GM23338 (cell line): ENCODE measurements around the gene JAKMIP2. TPM values are rescaled to one million over a fixed set of nuclear protein-coding genes. Genes with fewer than 3 reads are reported as not detected.

Experiments used
- ATAC-seq: fragments of 200-7000 bp; cut with Tn5 transposase; 3 replicates; pipeline ENCODE4 v1.9.1; 2020
- DNase-seq: peaks from one replicate; pipeline ENCODE4 v3.0.0-alpha.2; 2015; ENCODE audit warnings: low spot score
- H2AFZ ChIP-seq: fragments of 200-600 bp; sonication (generic); 2 replicates; pipeline ENCODE4 v1.8.0; 2016; ENCODE audit warnings: antibody characterized with exemption, mild to moderate bottlenecking, moderate library complexity
- H3F3A ChIP-seq: fragments of 200-600 bp; sonication (generic); replicated peaks from 2 replicates; pipeline ENCODE4 v1.8.0; 2017; ENCODE audit warnings: antibody characterized with exemption, mixed run types, low read depth
- H3K27ac ChIP-seq: fragments of 200-600 bp; sonication (generic); 2 replicates; pipeline ENCODE4 v1.6.1; 2016; ENCODE audit warnings: low read depth
- H3K27me3 ChIP-seq: fragments of 200-600 bp; sonication (generic); 2 replicates; pipeline ENCODE4 v1.8.0; 2016; ENCODE audit warnings: mild to moderate bottlenecking, mixed run types, moderate library complexity; ENCODE audit not compliant: insufficient read depth
- H3K36me3 ChIP-seq: fragments of 200-600 bp; sonication (generic); 2 replicates; pipeline ENCODE4 v1.8.0; 2016; ENCODE audit warnings: mild to moderate bottlenecking; ENCODE audit not compliant: insufficient read depth
- H3K4me1 ChIP-seq: fragments of 200-600 bp; sonication (generic); 2 replicates; pipeline ENCODE4 v1.8.0; 2016; ENCODE audit warnings: mild to moderate bottlenecking, moderate library complexity; ENCODE audit not compliant: insufficient read depth
- H3K4me2 ChIP-seq: fragments of 200-600 bp; sonication (generic); 2 replicates; pipeline ENCODE4 v1.7.1; 2017; ENCODE audit warnings: mixed run types
- H3K4me3 ChIP-seq: fragments of 200-600 bp; sonication (generic); 2 replicates; pipeline ENCODE4 v1.6.1; 2016; ENCODE audit warnings: mixed run types
- H3K79me2 ChIP-seq: fragments of 200-600 bp; sonication (generic); replicated peaks from 2 replicates; pipeline ENCODE4 v1.8.0; 2017; ENCODE audit warnings: mild to moderate bottlenecking; ENCODE audit not compliant: insufficient read depth
- H3K9me2 ChIP-seq: fragments of 200-600 bp; sonication (generic); 2 replicates; pipeline ENCODE4 v1.8.0; 2017; ENCODE audit not compliant: insufficient read depth
- H4K20me1 ChIP-seq: fragments of 200-600 bp; sonication (generic); replicated peaks from 2 replicates; pipeline ENCODE4 v1.8.0; 2017; ENCODE audit warnings: mild to moderate bottlenecking; ENCODE audit not compliant: insufficient read depth
- H3K27ac Mint-ChIP-seq: 2 replicates; pipeline ENCODE4 v1.8.0; 2020; ENCODE audit warnings: inconsistent platforms, mild to moderate bottlenecking, moderate library complexity, mixed read lengths
- H3K27me3 Mint-ChIP-seq: 3 replicates; pipeline ENCODE4 v1.8.0; 2022; ENCODE audit warnings: low read depth, mild to moderate bottlenecking, moderate library complexity, mixed read lengths, inconsistent platforms; ENCODE audit not compliant: insufficient read depth, poor library complexity
- H3K36me3 Mint-ChIP-seq: 3 replicates; pipeline ENCODE4 v1.8.0; 2021; ENCODE audit warnings: low read depth, mild to moderate bottlenecking, inconsistent platforms, moderate library complexity, mixed read lengths
- H3K4me1 Mint-ChIP-seq: 3 replicates; pipeline ENCODE4 v1.8.0; 2020; ENCODE audit warnings: mild to moderate bottlenecking, inconsistent platforms, mixed read lengths
- H3K4me3 Mint-ChIP-seq: 3 replicates; pipeline ENCODE4 v1.8.0; 2021; ENCODE audit warnings: moderate library complexity, mild to moderate bottlenecking, inconsistent platforms, mixed read lengths
- H3K9me3 Mint-ChIP-seq: 3 replicates; pipeline ENCODE4 v1.8.0; 2020; ENCODE audit warnings: moderate library complexity, mild to moderate bottlenecking, inconsistent platforms, mixed read lengths
- CREB1 ChIP-seq: fragments of 250-450 bp; sonication (Bioruptor Pico); IDR thresholded peaks from 2 replicates; pipeline ENCODE4 v1.5.0; 2020; ENCODE audit warnings: low read depth, mild to moderate bottlenecking, moderate library complexity
- EZH2 ChIP-seq: fragments of 200-600 bp; sonication (generic); IDR thresholded peaks from one replicate; pipeline ENCODE4 v1.8.0; 2017; ENCODE audit warnings: antibody characterized with exemption, mild to moderate bottlenecking, low read depth; ENCODE audit not compliant: unreplicated experiment
- EZH2phosphoT487 ChIP-seq: fragments of 200-600 bp; sonication (generic); IDR thresholded peaks from one replicate; pipeline ENCODE4 v1.8.1; 2018; ENCODE audit warnings: antibody characterized with exemption; ENCODE audit not compliant: unreplicated experiment
- JUNB ChIP-seq: IDR thresholded peaks from one replicate; pipeline ENCODE4 v1.6.1; 2016; ENCODE audit warnings: antibody characterized with exemption; ENCODE audit not compliant: unreplicated experiment
- POLR2AphosphoS5 ChIP-seq: IDR thresholded peaks from 2 replicates; pipeline ENCODE4 v1.6.1; 2016; ENCODE audit warnings: antibody characterized with exemption, low read depth
- STAT1 ChIP-seq: IDR thresholded peaks from one replicate; pipeline ENCODE4 v1.6.1; 2016; ENCODE audit warnings: antibody characterized with exemption; ENCODE audit not compliant: unreplicated experiment
- ZNF114 ChIP-seq: fragments of 250-450 bp; sonication (Bioruptor Pico); IDR thresholded peaks from 2 replicates; pipeline ENCODE4 v1.5.0; 2020; ENCODE audit warnings: mild to moderate bottlenecking, moderate library complexity
- ZNF331 ChIP-seq: fragments of 250-450 bp; sonication (Bioruptor Pico); IDR thresholded peaks from 2 replicates; pipeline ENCODE4 v1.5.0; 2020; ENCODE audit warnings: low read depth, mild to moderate bottlenecking, moderate library complexity
- polyA plus RNA-seq: library from polyadenylated mRNA; unstranded; fragments of >200 nt; fragmentation: Nextera tagmentation; extraction: Ambion mirVana; gene quantifications from 2 replicates; pipeline ENCODE4 v1.2.1, GENCODE V29; 2016
- total RNA-seq: library from RNA; depleted of rRNA; stranded (reverse); fragments of >200 nt; shearing (Covaris generic); gene quantifications from 2 replicates; pipeline ENCODE4 v1.2.3, GENCODE V29; 2014
- TF ChIP-seq, protein P1 (sequence below), 2 experiments: fragments of 200-600 bp in 1 of 2; sonication (generic) in 1 of 2; conservative IDR thresholded peaks; 2 replicates each; pipeline versions ENCODE4 v1.5.1 to v1.6.1; 2016 to 2017; ENCODE audit warnings: antibody characterized with exemption in 2 of 2, low read depth in 2 of 2, mild to moderate bottlenecking in 2 of 2, moderate library complexity in 1 of 2
- TF ChIP-seq, protein P2 (sequence below): fragments of 250-450 bp; sonication (Bioruptor Pico); IDR thresholded peaks from 2 replicates; pipeline ENCODE4 v1.5.0; 2020; ENCODE audit warnings: mild to moderate bottlenecking, moderate library complexity
- TF ChIP-seq, protein P3 (sequence below): IDR thresholded peaks from 2 replicates; pipeline ENCODE4 v1.6.1; 2016; ENCODE audit warnings: antibody characterized with exemption

Gene JAKMIP2
- total and polyA plus RNA-seq, 2 experiments from 2014 or later: 20.5 to 27.2 TPM

DNA sequence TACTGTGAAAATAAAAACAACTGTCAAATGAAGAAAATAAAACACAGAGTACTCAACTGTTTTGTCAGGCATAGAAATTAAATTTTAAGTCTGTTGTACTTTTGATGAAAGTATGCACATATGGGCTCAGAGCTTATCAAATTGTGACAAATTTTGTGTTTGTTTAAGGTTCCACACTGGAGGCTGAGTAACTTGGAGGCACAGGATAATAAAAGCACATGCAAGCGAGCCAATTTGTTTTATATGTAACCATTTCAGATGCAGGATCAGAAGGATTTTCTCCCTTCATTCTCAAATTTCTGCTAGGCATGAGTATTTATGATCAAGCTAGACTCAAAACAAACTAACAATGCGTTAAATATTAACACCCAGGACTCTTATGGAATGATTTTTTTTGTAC lies 87.8 kb downstream of the JAKMIP2 start (continued):
- TF ChIP-seq STAT1: no peak
- TF ChIP-seq CREB1 (CRISPR knock-in tag): no peak
- TF ChIP-seq, protein P1, sequence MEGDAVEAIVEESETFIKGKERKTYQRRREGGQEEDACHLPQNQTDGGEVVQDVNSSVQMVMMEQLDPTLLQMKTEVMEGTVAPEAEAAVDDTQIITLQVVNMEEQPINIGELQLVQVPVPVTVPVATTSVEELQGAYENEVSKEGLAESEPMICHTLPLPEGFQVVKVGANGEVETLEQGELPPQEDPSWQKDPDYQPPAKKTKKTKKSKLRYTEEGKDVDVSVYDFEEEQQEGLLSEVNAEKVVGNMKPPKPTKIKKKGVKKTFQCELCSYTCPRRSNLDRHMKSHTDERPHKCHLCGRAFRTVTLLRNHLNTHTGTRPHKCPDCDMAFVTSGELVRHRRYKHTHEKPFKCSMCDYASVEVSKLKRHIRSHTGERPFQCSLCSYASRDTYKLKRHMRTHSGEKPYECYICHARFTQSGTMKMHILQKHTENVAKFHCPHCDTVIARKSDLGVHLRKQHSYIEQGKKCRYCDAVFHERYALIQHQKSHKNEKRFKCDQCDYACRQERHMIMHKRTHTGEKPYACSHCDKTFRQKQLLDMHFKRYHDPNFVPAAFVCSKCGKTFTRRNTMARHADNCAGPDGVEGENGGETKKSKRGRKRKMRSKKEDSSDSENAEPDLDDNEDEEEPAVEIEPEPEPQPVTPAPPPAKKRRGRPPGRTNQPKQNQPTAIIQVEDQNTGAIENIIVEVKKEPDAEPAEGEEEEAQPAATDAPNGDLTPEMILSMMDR (conservative IDR thresholded peaks at IDR 0.05; ENCODE audit: low read depth in 2 of 2): no peak
- TF ChIP-seq EZH2: no peak
- no peak for TF ChIP-seq ZNF331 (CRISPR knock-in tag)
- TF ChIP-seq, protein P2, sequence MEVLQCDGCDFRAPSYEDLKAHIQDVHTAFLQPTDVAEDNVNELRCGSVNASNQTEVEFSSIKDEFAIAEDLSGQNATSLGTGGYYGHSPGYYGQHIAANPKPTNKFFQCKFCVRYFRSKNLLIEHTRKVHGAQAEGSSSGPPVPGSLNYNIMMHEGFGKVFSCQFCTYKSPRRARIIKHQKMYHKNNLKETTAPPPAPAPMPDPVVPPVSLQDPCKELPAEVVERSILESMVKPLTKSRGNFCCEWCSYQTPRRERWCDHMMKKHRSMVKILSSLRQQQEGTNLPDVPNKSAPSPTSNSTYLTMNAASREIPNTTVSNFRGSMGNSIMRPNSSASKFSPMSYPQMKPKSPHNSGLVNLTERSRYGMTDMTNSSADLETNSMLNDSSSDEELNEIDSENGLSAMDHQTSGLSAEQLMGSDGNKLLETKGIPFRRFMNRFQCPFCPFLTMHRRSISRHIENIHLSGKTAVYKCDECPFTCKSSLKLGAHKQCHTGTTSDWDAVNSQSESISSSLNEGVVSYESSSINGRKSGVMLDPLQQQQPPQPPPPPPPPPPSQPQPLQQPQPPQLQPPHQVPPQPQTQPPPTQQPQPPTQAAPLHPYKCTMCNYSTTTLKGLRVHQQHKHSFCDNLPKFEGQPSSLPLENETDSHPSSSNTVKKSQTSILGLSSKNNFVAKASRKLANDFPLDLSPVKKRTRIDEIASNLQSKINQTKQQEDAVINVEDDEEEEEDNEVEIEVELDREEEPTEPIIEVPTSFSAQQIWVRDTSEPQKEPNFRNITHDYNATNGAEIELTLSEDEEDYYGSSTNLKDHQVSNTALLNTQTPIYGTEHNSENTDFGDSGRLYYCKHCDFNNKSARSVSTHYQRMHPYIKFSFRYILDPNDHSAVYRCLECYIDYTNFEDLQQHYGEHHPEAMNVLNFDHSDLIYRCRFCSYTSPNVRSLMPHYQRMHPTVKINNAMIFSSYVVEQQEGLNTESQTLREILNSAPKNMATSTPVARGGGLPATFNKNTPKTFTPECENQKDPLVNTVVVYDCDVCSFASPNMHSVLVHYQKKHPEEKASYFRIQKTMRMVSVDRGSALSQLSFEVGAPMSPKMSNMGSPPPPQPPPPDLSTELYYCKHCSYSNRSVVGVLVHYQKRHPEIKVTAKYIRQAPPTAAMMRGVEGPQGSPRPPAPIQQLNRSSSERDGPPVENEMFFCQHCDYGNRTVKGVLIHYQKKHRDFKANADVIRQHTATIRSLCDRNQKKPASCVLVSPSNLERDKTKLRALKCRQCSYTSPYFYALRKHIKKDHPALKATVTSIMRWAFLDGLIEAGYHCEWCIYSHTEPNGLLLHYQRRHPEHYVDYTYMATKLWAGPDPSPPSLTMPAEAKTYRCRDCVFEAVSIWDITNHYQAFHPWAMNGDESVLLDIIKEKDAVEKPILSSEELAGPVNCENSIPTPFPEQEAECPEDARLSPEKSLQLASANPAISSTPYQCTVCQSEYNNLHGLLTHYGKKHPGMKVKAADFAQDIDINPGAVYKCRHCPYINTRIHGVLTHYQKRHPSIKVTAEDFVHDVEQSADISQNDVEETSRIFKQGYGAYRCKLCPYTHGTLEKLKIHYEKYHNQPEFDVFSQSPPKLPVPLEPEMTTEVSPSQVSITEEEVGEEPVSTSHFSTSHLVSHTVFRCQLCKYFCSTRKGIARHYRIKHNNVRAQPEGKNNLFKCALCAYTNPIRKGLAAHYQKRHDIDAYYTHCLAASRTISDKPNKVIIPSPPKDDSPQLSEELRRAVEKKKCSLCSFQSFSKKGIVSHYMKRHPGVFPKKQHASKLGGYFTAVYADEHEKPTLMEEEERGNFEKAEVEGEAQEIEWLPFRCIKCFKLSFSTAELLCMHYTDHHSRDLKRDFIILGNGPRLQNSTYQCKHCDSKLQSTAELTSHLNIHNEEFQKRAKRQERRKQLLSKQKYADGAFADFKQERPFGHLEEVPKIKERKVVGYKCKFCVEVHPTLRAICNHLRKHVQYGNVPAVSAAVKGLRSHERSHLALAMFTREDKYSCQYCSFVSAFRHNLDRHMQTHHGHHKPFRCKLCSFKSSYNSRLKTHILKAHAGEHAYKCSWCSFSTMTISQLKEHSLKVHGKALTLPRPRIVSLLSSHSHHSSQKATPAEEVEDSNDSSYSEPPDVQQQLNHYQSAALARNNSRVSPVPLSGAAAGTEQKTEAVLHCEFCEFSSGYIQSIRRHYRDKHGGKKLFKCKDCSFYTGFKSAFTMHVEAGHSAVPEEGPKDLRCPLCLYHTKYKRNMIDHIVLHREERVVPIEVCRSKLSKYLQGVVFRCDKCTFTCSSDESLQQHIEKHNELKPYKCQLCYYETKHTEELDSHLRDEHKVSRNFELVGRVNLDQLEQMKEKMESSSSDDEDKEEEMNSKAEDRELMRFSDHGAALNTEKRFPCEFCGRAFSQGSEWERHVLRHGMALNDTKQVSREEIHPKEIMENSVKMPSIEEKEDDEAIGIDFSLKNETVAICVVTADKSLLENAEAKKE (CRISPR knock-in tag): no peak

DNA sequence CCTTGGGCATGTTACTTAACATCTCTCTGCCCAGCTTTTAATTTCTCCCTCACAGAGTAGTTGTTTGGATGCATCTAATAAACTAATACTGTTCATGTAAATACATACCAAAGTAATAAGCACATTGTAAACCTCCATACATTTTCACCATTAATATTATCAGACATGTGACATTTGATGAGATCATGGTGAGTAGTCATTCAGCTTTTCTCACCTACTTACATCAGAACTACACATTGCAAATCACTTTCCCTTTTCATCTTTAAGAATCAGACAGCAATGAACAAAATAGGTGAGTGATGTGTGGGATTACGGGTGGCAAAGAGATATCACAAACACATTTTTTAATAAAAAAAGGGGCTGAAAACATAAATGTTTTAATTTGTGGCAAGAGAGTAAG lies 89.3 kb downstream of the JAKMIP2 start:
- Mint-ChIP-seq H3K4me3 (no peak overlapping the region), H3K27ac (no peak overlapping the region), H3K4me1 (peaks cover 17% of the 10 kb centered on the region), H3K27me3 (no peaks in the 10 kb centered on the region), H3K36me3 (peaks cover 19% of the 10 kb centered on the region), H3K9me3 (peaks cover 18% of the 10 kb centered on the region)
- Histone ChIP-seq H3K4me1 (no peaks in the 10 kb centered on the region), H3K4me2 (no peak overlapping the region), H2AFZ (no peak overlapping the region), H3K27ac (no peak overlapping the region), H4K20me1 (no peaks in the 10 kb centered on the region), H3K4me3 (no peak overlapping the region), H3K36me3 (peaks cover 3% of the 10 kb centered on the region), H3K9me2 (no peaks in the 10 kb centered on the region), H3K27me3 (no peaks in the 10 kb centered on the region), H3K79me2 (no peaks in the 10 kb centered on the region), H3F3A (no peaks in the 10 kb centered on the region)
- DNase-seq (no peak), ATAC-seq (no peak)
- TF ChIP-seq ZNF114 (CRISPR knock-in tag) (no peak), EZH2 (no peak), EZH2phosphoT487 (no peak), POLR2AphosphoS5 (no peak), STAT1 (no peak), JUNB (no peak)
- TF ChIP-seq, protein P3, sequence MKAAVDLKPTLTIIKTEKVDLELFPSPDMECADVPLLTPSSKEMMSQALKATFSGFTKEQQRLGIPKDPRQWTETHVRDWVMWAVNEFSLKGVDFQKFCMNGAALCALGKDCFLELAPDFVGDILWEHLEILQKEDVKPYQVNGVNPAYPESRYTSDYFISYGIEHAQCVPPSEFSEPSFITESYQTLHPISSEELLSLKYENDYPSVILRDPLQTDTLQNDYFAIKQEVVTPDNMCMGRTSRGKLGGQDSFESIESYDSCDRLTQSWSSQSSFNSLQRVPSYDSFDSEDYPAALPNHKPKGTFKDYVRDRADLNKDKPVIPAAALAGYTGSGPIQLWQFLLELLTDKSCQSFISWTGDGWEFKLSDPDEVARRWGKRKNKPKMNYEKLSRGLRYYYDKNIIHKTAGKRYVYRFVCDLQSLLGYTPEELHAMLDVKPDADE: no peak
- TF ChIP-seq, protein P1 (conservative IDR thresholded peaks at IDR 0.05; ENCODE audit: low read depth in 2 of 2): no peak
